Natural killer cell (primary cell): ENCODE results near the gene WDR46. TPM values are rescaled to one million over a fixed set of nuclear protein-coding genes. Genes with fewer than 3 reads are reported as not detected.

Experiments used
- ATAC-seq, 3 donors: fragments of 150-1000 bp in 2 of 3; fragments of 200-7000 bp in 1 of 3; cut with Tn5 transposase; 1 replicate in 1 of 3; 2 replicates in 2 of 3; pipeline ENCODE4 v1.10.0; 2021; ENCODE audit warnings: mild to moderate bottlenecking in 2 of 3, moderate library complexity in 2 of 3
- DNase-seq, 2 donors: peaks; one replicate each; pipeline versions ENCODE4 v3.0.0 to v3.0.0-alpha.2; 2013 to 2021; ENCODE audit warnings: mixed read lengths in 1 of 2
- H3K27ac ChIP-seq: one replicate; pipeline ENCODE4 v1.5.1; 2013; ENCODE audit warnings: mild to moderate bottlenecking, low read length
- H3K27me3 ChIP-seq: one replicate; pipeline ENCODE4 v1.6.1; 2013; ENCODE audit warnings: low read length; ENCODE audit not compliant: control insufficient read depth, insufficient read depth
- H3K36me3 ChIP-seq: one replicate; pipeline ENCODE4 v1.6.1; 2013; ENCODE audit warnings: low read length; ENCODE audit not compliant: control insufficient read depth, insufficient read depth
- H3K4me1 ChIP-seq: one replicate; pipeline ENCODE4 v1.6.1; 2013; ENCODE audit warnings: low read length; ENCODE audit not compliant: control insufficient read depth, insufficient read depth
- H3K4me3 ChIP-seq: one replicate; pipeline ENCODE4 v1.5.1; 2013; ENCODE audit warnings: low read length
- H3K9me3 ChIP-seq: one replicate; pipeline ENCODE4 v1.6.1; 2013; ENCODE audit warnings: low read length; ENCODE audit not compliant: control insufficient read depth, insufficient read depth
- H3K27ac Mint-ChIP-seq, 2 donors: one replicate each; pipeline ENCODE4 v1.8.0; 2022; ENCODE audit warnings: mild to moderate bottlenecking in 2 of 2, mixed read lengths in 2 of 2, moderate library complexity in 1 of 2
- H3K27me3 Mint-ChIP-seq, 2 donors: one replicate each; pipeline ENCODE4 v1.8.0; 2022; ENCODE audit warnings: low read depth in 2 of 2, mixed read lengths in 2 of 2
- H3K36me3 Mint-ChIP-seq: one replicate; pipeline ENCODE4 v1.8.0; 2022; ENCODE audit warnings: mixed read lengths
- H3K4me1 Mint-ChIP-seq, 2 donors: one replicate each; pipeline ENCODE4 v1.8.0; 2022; ENCODE audit warnings: mixed read lengths in 2 of 2
- H3K4me3 Mint-ChIP-seq: one replicate; pipeline ENCODE4 v1.8.0; 2022; ENCODE audit warnings: mild to moderate bottlenecking, moderate library complexity, mixed read lengths
- H3K9me3 Mint-ChIP-seq, 2 donors: one replicate each; pipeline ENCODE4 v1.8.0; 2022; ENCODE audit warnings: mixed read lengths in 2 of 2
- WGBS: methylation state at CpG from one replicate; pipeline ENCODE4 v1.1.7; 2013; ENCODE audit warnings: missing lambda C conversion rate; ENCODE audit not compliant: insufficient coverage; 5-methylcytosine and 5-hydroxymethylcytosine counted together
- intact Hi-C: fragments of 100-400 bp; cut with micrococcal nuclease; formaldehyde crosslinking; loops from one replicate; pipeline ENCODE4 v1.14.2; 2022
- total RNA-seq, 4 donors: library from RNA; stranded (reverse); fragments of 120-200 nt in 1 of 4; gene quantifications; one replicate each; pipeline versions ENCODE4 v1.2.3 to v1.2.4, GENCODE V29; 2013 to 2022
- TF ChIP-seq, protein P1 (sequence below): fragments of 200-600 bp; IDR thresholded peaks from one replicate; pipeline ENCODE4 v1.8.0; 2022; ENCODE audit warnings: antibody characterized with exemption

Gene WDR46
- total RNA-seq, 3 donors from 2014 or later (not counting 1 experiment from before 2014, with no cell fraction given): 33.6 to 56.3 (median 47.0) TPM

DNA sequence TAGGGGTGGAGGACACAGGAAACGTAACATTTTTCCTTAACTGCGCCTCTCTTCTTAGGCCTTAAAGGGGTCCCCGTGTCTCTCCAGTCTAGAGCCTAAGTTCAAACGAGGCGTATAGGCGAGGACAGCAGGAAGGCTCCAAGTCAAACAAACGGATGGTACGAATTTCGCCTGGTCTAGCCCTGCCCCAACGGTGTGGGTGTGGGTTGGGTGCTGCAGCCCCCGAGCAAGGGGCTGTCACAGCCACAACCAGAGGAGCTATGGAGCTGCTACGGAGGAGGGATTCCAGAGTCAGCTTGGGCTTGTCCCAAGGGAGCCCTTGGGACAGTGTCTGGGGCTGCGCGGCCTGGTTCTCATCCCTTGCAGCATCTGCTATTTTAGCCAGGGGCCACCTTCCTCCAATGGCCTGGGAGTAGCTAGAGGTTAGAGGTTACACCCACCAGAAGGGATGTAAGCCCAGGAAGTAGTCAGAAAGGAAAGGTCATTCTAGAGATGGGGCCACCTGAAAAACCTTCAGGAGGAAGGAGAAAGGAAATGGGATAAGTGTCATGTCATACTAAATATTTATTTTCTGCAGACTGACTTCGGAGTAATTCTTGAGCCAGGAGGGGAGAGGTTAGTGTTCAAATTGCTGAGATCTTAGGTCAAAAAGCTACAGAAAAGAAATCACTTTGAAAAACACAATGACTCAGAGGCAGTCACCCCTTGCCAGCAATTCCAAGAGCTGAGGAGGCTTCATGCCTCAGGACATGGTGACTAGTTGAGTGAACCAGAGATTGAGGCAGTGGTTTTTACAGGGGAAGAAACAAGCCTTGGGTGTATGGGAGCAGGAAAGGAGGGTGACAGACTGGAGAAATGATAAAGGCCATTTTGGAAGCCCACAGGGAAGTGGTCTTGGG lies 39.1 kb downstream of the WDR46 start:
- peak overlapping the region; percentile 90 for H3K4me3 Mint-ChIP-seq
- no peaks in the 10 kb centered on the region for H3K36me3 Mint-ChIP-seq
- Histone ChIP-seq H3K27me3 (no peaks in the 10 kb centered on the region), H3K9me3 (no peaks in the 10 kb centered on the region), H3K36me3 (peaks cover 11% of the 10 kb centered on the region), H3K4me1 (peaks cover 28% of the 10 kb centered on the region), H3K4me3 (peak overlapping the region; percentile 68), H3K27ac (peak overlapping the region; percentile 94)
- ATAC-seq (no peak), DNase-seq (peak in 1 of 2 donors; percentile 18)
- peaks cover 22 to 37% of the 10 kb centered on the region in 2 donors for H3K4me1 Mint-ChIP-seq
- WGBS: 24% methylated on average over 15 of the region's 15 CpGs
- no peaks in the 10 kb centered on the region for H3K9me3 Mint-ChIP-seq
- TF ChIP-seq, protein P1, sequence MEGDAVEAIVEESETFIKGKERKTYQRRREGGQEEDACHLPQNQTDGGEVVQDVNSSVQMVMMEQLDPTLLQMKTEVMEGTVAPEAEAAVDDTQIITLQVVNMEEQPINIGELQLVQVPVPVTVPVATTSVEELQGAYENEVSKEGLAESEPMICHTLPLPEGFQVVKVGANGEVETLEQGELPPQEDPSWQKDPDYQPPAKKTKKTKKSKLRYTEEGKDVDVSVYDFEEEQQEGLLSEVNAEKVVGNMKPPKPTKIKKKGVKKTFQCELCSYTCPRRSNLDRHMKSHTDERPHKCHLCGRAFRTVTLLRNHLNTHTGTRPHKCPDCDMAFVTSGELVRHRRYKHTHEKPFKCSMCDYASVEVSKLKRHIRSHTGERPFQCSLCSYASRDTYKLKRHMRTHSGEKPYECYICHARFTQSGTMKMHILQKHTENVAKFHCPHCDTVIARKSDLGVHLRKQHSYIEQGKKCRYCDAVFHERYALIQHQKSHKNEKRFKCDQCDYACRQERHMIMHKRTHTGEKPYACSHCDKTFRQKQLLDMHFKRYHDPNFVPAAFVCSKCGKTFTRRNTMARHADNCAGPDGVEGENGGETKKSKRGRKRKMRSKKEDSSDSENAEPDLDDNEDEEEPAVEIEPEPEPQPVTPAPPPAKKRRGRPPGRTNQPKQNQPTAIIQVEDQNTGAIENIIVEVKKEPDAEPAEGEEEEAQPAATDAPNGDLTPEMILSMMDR: no peak
- H3K27me3 Mint-ChIP-seq: no peaks in the 10 kb centered on the region
- intact Hi-C loops: loop anchor here (1.0 kb wide), 2 partner anchors 21 to 50 kb away; partner anchors contain the start of genes RXRB, SLC39A7 and VPS52
- peak overlapping the region; percentile 95 to 97 for H3K27ac Mint-ChIP-seq

DNA sequence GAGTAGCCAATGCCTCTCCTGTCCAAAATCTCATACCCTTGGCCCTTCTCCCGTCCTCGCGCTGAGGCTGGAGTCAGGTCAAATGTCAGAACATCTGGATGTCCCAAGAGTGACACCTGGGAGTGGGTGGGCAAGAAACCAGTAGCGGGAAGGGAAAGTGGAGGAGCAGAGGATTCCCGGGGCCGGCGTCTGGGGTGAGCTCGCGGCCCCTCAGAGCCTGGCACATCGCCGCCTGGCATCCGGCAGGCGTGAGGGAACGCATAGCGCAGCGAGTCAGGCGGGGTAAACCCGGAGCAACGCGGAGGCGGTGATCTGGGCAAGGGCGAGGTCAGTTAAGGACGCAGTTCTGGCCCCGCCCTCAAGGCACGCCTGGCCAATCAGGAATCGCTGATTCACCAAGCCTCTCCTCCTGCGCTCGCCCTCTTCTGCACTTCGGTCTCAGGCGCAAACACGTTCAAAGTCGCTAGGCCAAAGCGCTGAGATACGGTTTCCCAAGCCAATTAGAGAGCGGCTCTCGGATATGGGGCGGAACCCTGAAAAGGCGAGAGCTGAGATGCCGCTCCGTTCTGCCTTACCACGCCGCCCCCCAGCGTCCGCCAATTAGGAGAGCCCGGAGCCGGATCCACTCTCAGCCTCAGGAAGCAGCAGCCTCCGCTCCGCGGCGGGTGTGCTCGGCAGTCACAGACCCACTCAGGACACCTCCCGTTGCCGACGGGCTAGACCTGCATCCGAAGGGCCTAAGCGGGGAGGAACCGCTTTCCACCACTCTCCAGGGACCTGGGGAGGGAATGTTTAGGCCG lies 39.9 kb downstream of the WDR46 start:
- Histone ChIP-seq H3K4me1 (peaks cover 28% of the 10 kb centered on the region), H3K9me3 (no peaks in the 10 kb centered on the region), H3K4me3 (peak overlapping the region; percentile 68), H3K27me3 (no peaks in the 10 kb centered on the region), H3K36me3 (peaks cover 7% of the 10 kb centered on the region), H3K27ac (peak overlapping the region; percentile 94)
- TF ChIP-seq, protein P1: no peak
- Mint-ChIP-seq H3K27ac (peak overlapping the region; percentile 95 to 97), H3K4me1 (peaks cover 22 to 37% of the 10 kb centered on the region in 2 donors), H3K36me3 (no peaks in the 10 kb centered on the region), H3K9me3 (no peaks in the 10 kb centered on the region), H3K4me3 (peak overlapping the region; percentile 90), H3K27me3 (peaks cover 0 to under 1% of the 10 kb centered on the region in 2 donors)
- intact Hi-C loops: loop anchor here (1.0 kb wide), 5 partner anchors 22 to 235 kb away; partner anchors contain the start of genes RXRB, SLC39A7 and VPS52
- DNase-seq: peak; percentile 96 to 99
- WGBS: under 1% methylated on average over 58 of the region's 58 CpGs
- peak; percentile 86 to 96 (median 88) for ATAC-seq

DNA sequence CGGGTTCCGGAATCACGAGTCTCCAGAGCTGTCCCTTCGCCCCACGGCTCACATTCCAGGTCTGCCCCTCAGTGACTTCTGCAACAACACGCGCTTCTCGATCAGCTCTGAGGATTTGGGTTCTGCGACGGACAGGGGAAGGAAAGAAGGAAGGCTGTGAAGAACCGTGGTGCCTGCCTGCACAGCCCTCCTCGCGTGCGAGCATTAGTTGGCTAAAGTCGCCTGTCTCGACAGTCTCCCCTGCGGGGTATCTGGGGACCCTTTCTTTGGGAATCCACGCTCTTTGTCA lies 40.5 kb downstream of the WDR46 start:
- Mint-ChIP-seq H3K36me3 (no peaks in the 10 kb centered on the region), H3K9me3 (no peaks in the 10 kb centered on the region), H3K27ac (peak overlapping the region; percentile 95 to 97), H3K27me3 (peaks cover 0 to 5% of the 10 kb centered on the region in 2 donors), H3K4me3 (peak overlapping the region; percentile 90), H3K4me1 (peaks cover 22 to 37% of the 10 kb centered on the region in 2 donors)
- DNase-seq: peak in 1 of 2 donors; percentile 79
- TF ChIP-seq, protein P1: no peak
- peak overlapping the region; percentile 94 for H3K27ac ChIP-seq
- H3K9me3 ChIP-seq: no peaks in the 10 kb centered on the region
- intact Hi-C loops: loop anchor here (1.0 kb wide), 3 partner anchors 87 to 234 kb away; no protein-coding TSS in a partner anchor
- ATAC-seq: no peak
- WGBS: 0% methylated on average over 18 of the region's 18 CpGs
- H3K4me1 ChIP-seq: peaks cover 28% of the 10 kb centered on the region
- peaks cover 7% of the 10 kb centered on the region for H3K36me3 ChIP-seq
- H3K27me3 ChIP-seq: no peaks in the 10 kb centered on the region
- peak overlapping the region; percentile 45 for H3K4me3 ChIP-seq
